HL-60 (cell line): ENCODE measurements around the gene ASS1.

Experiments
- CTCF ChIP-seq: IDR thresholded peaks from one replicate; pipeline ENCODE4 v1.5.1; 2011; ENCODE audit warnings: low read length, control low read depth, inconsistent platforms; ENCODE audit not compliant: insufficient read depth
- POLR2AphosphoS5 ChIP-seq: IDR thresholded peaks from 2 replicates; pipeline ENCODE4 v1.6.1; 2012; ENCODE audit warnings: low read depth
- REST ChIP-seq: IDR thresholded peaks from 2 replicates; pipeline ENCODE4 v1.6.1; 2012; ENCODE audit warnings: low read depth; ENCODE audit not compliant: insufficient replicate concordance

GRCh38 chr9:130407916-130408663 lies 36.7 kb upstream of the ASS1 start:
- no peak for TF ChIP-seq REST
- TF ChIP-seq CTCF: no peak
- TF ChIP-seq POLR2AphosphoS5: no peak
